GM13977 (cell line): Measurements from ENCODE around the gene AMER3.

ENCODE experiments used
- DNase-seq: peaks from one replicate; pipeline ENCODE4 v3.0.0; 2012; ENCODE audit warnings: low spot score
- in situ Hi-C: fragments of 300-500 bp; cut with MboI; formaldehyde crosslinking; loops from one replicate; pipeline ENCODE4 v1.12.0; 2022; ENCODE audit warnings: low sequenced_read_pairs, low pct_unique_long_range_greater_than_20kb, mixed read lengths, inconsistent platforms; ENCODE audit not compliant: unreplicated experiment
- TF ChIP-seq, protein P1 (sequence below): IDR thresholded peaks from 2 replicates; pipeline ENCODE4 v1.5.1; 2012; ENCODE audit warnings: mild to moderate bottlenecking, control low read depth; ENCODE audit not compliant: insufficient read depth; ENCODE audit errors: extremely low read depth, missing control alignments

The AMER3 gene

DNA sequence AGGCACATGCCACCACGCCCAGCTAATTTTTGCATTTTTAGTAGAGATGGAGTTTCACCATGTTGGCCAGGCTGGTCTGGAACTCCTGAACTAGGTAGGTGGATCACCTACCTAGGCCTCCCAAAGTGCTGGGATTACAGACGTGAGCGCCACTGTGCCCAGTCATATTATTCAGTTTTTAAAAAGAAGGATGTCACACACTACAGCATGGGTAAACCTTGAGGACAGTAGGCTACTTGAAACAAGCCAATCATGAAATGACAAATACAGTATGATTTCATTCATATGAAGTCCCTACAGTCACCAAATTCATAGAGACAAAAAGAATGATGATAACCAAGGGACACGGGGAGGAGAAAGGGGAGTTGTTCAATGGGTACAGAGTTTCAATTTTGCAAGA lies 50.3 kb downstream of the AMER3 start:
- in situ Hi-C loops: no loop called here
- no peak for DNase-seq
- TF ChIP-seq, protein P1, sequence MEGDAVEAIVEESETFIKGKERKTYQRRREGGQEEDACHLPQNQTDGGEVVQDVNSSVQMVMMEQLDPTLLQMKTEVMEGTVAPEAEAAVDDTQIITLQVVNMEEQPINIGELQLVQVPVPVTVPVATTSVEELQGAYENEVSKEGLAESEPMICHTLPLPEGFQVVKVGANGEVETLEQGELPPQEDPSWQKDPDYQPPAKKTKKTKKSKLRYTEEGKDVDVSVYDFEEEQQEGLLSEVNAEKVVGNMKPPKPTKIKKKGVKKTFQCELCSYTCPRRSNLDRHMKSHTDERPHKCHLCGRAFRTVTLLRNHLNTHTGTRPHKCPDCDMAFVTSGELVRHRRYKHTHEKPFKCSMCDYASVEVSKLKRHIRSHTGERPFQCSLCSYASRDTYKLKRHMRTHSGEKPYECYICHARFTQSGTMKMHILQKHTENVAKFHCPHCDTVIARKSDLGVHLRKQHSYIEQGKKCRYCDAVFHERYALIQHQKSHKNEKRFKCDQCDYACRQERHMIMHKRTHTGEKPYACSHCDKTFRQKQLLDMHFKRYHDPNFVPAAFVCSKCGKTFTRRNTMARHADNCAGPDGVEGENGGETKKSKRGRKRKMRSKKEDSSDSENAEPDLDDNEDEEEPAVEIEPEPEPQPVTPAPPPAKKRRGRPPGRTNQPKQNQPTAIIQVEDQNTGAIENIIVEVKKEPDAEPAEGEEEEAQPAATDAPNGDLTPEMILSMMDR: no peak

DNA sequence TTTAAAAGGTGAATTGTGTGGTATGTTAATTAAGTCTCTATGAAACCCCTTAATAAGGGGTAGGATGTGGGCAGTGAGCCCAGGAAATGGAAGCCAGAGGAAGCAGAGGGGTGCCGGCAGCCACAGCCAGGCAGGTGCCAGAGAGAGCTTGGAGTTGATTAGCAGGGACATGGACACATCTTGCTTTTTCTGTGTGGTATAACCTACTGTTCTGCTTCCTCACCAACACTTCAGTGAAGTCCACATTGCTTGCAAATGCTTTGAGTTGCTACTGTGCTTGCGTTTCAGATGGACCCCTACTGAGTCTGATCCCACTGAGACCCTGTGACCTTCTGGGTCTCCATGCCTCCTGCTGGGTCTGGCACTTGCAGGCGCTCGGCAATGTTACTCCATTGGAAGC lies 51.0 kb downstream of the AMER3 start:
- in situ Hi-C loops: no loop called here
- no peak for DNase-seq
- TF ChIP-seq, protein P1: no peak

DNA sequence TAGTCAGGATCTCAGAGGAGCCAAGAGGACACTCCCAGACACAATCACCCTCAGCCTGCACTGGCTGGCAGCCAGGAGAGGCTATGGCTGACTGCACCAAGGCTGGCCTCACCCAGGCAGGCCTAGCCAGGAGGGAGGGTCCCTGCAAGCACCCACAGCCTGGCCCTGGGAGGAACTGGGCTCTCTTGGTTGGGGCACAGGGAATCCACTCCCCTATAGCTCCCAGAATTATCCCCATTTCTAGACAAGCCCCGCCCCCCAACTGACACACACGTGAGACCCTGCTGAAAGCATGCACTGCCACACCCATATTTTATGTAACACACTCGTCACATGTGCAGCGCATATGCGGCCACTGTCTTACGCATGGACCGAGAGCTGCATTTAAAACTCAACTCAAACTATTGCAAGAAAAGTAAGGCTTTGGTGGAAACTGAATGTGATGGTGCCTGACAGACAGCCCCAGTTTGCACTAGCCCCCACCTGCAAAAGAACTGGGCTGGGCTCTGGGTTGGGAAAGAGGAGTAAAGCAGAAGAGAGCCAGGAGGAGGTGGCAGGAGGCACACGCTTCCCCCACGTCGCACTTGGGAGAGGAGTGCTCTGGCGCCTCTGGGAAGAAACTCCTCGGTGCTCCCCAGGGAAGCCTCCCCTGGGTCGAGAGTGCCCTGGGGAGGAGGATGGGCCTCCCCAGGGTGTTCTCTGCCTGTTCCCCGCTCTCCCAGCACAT lies 52.5 kb downstream of the AMER3 start:
- DNase-seq: no peak
- in situ Hi-C loops: no loop called here
- TF ChIP-seq, protein P1: no peak

DNA sequence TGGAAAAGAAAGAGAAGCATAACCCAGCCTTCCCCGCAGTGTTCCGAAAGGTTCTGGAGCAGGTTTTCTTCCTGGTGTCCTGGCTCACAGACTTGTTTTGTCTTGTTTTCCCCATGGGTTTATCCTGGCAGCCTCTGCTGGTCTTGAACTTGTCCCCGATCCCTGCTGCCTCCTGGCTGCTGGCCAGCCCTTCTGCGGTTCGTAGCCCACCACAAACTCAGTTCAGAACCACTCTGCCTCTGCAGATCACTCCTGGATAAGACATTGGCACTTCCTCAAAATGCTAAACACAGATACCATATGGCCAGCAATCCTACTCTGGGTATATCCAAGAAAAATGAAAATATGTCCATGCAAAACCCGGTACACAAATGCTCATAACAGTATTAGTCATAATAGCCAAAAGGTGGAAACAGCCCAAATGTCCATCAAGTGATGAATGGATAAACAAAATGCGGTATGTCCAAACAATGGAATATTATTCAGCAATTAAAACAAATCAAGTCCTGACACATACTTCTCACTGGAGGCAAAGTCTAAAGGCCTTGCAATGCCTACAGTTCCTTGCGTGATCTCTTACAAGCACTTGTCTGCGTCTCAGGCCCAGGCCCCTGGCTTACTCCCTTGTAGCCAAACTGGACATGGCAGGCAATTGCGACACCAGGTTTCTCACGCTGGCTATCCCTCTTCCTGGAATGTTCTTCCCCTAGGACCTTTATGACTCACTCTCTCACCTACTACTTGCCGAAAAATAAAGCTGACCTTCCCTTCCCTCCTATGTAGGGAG lies 53.3 kb downstream of the AMER3 start:
- TF ChIP-seq, protein P1: no peak
- in situ Hi-C loops: no loop called here
- DNase-seq: no peak

DNA sequence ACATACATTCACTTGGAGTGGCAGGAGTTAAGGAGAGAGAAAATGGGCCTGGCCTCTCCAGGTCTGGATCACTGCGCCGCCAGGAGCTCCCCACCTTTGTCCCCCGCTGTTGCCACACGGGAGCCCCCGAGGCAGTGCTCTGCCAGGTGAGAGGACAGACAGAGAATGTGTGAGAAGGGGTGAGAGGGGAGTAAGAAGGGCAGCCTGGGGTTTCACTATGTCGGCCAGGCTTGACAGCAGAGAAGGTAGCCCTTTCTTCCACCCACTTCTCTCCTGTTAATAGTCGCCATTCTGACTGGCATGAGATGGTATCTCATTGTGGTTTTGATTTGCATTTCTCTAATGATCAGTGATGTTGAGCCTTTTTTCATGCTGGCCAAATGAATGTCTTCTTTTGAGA lies 55.1 kb downstream of the AMER3 start:
- TF ChIP-seq, protein P1: no peak

DNA sequence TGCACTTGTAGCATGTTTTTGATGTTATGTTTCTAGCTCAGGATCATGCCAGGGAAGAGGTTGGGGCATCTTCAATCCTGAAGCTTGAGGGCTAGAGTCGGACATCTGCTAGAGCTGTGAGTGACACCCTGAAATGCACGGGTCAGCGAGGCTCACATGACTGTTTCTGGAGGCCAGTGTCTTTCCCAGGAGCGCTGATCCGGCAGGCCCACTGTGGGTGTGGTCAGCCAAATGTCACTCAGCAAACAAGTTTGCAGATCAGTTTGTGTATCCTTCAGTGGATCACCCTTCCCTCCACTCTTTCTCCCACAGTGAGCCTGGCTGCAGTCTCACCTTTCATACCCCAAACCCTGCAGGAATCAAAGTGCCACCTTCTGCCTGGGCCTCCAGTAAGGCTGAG lies 58.4 kb downstream of the AMER3 start:
- in situ Hi-C loops: no loop called here
- DNase-seq: no peak
- TF ChIP-seq, protein P1: no peak

More for the DNA sequence above, 55.1 kb downstream of the AMER3 start:
- DNase-seq: no peak
- in situ Hi-C loops: no loop called here
